Activated effector memory CD4-positive, alpha-beta T cell treated with anti-CD3 and anti-CD28 coated beads, Interleukin-2, amount 50 U/mL, for 16 hours (primary cell): Measurements from ENCODE around the gene SYT2.

Experiments
- DNase-seq: peaks from one replicate; pipeline ENCODE4 v3.0.0-alpha.2; 2020

The SYT2 gene

DNA sequence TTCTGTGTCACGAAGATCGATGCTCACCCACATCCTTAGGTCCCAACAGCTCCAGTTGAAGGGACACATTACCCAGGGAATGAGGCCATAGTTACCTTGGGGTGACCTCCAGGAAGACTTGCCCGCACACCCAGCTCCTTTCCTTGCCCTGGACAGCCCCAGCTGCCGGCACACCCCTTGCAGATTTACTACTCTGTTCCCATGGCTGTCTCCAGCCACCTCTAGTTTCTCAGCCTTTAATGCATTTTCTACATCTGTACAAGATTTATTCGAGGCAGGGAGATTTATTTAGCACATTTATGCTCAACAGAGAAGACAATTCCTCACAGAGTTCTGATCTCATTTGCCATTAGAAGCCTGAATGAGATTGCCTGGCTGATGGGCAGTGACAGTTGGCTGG is 36.7 kb downstream of the SYT2 start:
- DNase-seq = no peak

DNA sequence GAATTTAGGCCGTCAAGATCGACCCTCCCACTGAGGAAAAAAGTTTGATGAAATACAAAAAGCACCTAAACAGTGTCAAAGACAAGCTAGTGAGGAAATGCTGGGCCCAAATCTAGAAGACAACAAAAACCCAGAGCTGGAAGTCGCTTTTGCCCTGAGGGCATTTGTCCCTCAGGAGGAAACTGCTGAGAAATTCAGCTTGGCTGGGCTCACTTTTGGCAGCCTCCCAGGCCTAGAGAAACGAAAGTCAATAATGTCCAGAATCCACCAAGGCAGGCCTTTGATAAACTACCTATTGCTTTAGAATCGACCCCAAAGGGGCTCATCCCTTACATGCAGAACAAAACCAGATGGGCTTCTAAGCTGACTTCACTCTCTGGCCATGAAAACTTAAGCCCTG is 38.9 kb downstream of the SYT2 start:
- no peak for DNase-seq

GRCh38 chr1:202665417-202665816 is 44.8 kb downstream of the SYT2 start:
- no peak for DNase-seq

DNA sequence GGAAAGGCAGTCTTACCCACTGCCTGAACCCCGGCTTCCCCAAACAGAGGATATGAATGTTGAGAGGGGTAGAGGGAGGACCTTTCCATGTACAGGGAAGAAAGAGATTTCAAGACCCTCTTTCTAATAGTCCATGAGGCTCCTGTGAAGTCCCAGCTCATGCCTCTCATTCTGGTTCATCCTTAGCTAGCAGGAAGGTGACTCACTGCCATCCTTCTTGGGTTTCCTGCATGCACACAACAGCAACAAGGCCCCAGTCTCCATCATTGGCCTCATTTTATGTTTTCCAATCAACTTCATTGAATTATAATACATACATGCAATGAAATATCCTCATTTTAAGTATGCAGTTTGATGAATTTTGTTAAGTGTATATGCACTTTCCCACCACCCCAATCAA is 46.2 kb downstream of the SYT2 start:
- no peak for DNase-seq

DNA sequence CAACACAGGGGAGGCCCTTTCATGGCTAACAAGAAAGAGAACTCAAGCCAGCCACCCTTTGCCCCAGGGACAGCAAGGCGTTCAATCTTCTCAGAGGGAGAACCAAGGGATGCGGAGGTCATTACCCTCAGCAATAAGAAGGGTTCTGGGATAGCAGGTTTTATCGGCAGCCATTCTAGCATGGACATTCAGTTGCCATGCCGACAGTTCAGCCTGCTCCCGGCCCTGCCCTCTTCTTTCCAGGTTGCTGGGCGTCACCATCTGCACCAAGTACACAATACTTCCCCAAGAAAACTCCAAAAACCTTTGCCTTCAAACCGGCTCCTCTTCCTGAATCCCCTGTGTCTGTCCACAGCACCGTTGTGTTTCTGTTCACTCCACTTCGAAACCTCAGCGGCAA is 47.1 kb downstream of the SYT2 start:
- no peak for DNase-seq

GRCh38 chr1:202662081-202662480 is 48.2 kb downstream of the SYT2 start:
- DNase-seq = no peak

DNA sequence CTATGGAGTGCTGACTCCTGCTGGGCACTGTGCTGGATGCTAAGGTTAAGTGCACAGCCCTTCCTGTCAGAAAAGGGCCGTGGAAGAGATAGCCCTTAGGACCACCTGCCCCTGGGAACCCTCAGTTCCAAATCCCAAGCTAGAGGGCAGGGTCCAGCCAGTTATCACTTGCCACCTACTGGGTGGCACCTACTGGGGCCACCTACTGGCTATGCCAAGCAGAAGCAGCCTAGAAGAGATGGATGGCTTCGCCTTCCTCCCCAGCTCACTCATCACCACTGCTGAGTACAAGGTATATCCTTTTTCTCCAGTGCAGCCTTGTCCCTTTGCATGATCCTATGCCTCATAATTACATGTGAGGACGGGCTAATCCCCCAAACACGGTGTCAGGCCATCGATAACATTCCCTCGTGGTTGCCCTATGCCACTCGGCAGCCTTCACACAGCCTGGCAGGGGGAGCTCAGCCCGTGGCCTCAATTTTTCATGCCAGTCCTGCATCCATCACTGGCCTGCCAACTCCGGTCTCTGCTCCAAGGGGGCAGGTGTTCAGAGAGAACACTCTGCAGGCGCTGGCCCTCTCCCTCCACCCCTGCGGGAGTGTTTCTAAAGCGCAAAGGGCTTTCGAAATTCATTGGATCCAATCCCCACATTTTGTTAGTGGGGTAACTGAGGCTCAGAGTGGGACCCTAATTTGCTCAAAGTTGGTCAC is 49.0 kb downstream of the SYT2 start:
- DNase-seq = no peak

DNA sequence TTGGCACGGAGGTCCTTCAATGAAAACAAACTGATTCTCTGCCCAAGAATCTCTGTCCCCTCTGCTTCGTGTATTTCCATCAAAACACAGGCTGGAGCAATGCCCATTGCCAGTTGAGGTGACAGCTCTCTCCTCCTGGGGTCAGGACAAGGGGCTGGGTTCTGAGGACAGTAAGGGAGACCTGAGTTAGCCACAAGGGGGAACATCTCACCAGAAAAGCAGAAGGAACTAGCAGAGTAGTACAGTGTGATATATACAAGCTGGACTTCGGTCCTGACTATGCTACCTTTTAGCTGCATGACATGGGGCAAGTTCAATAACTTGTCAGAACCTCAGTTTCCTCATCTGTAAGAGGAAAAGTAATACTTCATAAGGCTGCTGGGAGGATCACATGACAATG is 50.3 kb downstream of the SYT2 start:
- DNase-seq = no peak

- DNase-seq = no peak
These were observed 50.7 kb downstream of the SYT2 start for GRCh38 chr1:202659541-202659940.

DNA sequence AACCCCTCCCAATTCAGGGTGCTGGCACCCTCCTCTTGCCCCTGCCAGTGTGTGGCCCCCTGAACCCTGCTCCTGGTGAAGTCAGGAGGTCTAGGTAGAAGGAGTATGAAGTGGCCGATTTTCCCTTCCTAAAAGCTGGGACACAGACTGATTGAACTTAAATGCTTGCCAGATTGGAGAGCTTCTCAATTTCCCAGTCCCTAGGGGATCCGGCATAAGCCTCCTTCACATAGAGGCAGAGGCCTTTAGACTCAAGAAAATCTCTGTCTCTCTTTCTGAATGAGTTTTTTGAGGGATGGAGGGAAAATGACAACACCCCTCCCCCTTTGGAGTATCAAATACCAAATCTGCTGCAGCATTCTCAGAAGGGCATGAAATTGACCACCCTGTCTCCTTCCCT is 51.5 kb downstream of the SYT2 start:
- DNase-seq = no peak

- no peak for DNase-seq
These were observed 51.9 kb downstream of the SYT2 start for GRCh38 chr1:202658251-202658759.

DNA sequence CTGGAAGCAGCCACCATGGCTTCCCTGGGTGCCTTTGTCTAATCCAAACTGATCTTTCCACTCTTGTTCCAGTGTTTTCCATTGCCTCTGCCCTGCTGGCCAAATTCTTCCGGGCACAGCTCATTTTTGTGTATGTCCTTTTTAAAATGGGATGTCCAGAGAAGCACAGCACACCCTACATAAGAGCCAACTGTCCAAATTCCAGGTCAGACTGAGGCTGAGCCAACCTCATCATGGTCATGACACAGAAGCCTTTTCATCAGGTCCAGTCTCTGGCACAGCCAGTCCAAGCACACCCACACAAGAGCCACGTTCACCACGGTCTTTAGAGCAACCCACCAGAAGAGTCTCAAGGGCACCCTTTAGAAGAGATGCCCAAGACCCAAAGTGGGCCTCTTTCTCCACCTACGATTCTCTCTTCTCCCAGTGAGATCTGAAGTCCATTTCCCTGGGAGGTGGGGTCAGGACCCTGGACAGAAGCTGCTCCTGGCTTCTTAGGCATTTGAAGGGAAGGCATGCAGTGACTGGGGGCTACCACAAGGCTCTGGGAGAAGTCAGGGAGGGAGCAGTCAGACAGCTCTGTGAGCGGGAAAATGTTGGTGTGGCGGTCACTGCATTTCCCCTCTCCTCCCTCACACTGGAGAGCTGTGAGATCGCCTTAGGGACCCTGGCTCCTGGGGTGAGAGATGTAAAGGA is 53.2 kb downstream of the SYT2 start:
- DNase-seq = no peak

GRCh38 chr1:202656057-202656456 is 54.2 kb downstream of the SYT2 start:
- DNase-seq = no peak

DNA sequence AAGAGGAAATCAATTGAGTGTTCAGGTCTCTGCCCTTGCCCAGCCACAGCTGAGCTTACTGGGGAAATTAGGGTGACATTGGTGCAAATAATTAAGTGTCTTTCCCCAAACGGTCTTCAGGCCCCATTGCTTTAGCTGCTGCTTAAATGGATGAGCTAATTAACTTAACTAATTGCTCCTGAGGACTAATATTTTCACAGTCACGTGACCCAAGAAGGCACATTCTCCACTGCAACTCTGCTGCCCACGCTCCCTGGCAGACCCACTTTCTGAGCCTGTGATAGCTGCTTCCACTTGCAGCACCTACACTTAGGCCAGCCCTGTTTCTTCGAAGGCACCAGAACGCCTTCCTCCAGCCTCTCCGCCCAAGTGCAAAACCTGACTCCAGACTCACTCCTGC is 56.2 kb downstream of the SYT2 start:
- no peak for DNase-seq

DNA sequence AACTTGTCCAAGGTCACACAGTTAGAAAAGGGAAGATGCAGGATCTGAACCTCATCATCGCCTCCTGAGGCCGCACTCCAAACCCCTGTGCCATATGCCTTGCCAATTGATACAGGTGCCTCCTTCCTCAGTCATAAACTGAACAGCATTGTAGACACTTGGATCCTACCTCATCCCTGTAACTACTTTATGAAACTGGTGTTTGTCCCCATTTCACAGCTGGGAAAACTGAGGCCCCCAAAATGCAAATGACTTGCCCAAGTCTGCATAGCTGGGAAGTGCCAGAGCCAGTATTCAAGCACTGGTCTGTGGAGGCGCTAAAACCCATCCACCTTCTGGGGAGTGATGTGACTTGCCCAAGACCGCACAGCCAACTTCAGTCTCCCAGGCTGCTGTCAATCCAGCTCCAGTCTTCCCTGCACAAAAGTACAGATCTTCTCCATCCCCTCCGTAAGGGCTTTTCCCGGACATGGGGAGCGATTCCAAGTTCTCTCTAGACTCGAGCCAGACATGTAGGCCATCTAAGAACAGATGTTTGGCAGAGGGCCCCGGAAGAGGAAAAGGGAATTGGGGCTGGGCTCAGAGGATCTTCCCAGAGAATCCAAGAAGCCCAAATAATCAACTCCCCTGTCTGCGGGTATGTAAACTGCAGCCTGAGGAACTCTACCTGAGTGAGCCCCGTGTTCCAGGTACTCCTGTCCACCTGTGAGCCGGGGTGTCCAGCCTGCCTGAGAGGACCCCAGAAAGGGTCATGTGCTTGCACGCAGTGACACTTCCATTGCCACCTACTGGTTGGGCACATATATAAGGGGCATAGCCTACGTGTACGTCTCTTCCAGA is 60.5 kb downstream of the SYT2 start:
- DNase-seq = no peak

- DNase-seq = no peak
These were observed 61.5 kb downstream of the SYT2 start for GRCh38 chr1:202648605-202649226.

DNA sequence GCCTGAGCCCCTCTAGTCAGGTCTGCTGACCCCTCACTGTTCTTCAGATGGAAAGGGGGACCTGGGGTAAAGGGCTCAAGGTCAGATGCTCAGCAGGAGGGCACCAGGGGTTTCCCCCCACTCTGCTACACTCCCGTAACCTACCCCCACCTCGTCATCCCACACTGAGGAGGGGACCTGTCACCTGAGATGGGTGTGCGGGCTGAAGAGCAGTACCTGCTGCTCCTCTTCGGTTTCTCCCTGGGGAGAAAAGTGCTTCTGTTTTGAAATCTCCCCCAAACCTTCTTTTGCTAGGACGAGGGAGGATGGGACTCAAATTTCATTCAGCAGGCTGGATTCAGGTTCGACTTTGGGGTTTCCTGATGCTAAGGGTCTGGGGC is 65.2 kb downstream of the SYT2 start:
- no peak for DNase-seq

DNA sequence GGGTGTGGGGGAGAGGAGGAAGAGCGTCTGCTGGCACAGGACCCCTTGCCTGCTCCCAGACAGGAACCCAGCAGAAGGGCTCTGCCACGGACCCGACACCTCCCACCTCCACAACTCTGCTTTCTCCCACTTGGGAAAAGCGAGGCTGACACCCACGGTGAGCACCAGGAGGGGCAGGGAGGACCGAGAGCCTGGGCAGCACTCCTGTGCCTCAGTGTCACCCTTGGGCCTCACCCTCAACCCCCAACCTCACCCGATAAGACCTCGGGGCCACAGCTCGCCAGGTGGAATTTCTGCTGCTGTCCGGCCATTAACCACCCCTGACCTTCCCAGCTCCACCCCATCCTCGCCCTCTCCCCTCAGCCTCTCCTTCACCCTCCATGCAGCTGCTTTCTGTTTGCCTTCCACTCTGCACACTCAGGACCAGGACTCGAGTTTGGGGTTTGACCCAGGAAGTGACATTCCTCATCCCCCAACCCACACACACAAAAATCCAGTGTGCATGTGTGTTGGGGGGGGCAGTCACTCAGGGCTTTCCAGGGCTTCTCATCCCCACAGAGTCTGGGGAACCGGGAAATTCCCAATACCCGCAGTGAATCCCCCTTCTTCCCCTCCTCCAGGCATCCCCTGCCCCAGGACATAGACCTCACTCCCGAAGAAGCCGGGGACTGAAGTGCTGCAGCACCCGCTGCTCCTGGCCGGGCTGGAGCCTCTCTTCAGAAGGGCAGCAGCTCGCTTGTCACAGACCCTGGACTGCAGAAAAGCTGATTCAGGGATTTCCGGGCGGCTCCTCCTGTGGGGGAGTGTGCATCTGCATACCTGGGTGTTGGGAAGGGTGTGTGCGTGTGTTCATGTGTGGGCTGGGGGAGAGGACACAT is 65.8 kb downstream of the SYT2 start:
- no peak for DNase-seq

- DNase-seq = no peak
These were observed 66.6 kb downstream of the SYT2 start for GRCh38 chr1:202643397-202644218.

GRCh38 chr1:202642619-202643291 is 67.5 kb downstream of the SYT2 start:
- no peak for DNase-seq

DNA sequence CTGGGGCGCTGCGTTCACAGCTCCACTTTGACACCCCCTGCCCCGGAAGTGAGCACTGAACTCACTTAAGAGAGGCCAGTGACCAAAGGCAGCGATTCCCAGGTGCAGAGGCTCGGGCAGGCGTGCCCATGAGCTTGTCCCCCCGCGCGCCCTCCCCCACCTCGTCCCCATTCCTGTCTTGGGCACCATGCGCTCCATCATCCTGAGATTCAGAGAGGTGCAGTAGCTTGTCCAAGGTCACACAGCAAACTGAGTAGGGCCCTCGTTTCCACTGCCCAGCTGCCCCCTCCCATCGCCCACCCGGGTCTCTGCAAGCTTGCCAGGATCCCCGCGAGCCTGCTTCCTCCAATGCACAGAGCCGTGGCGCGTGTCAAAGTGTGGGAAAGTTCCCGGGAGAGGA is 68.0 kb downstream of the SYT2 start:
- no peak for DNase-seq
